Effector memory CD8-positive, alpha-beta T cell (primary cell): ENCODE results near the gene GRID1.
"Not testable (repeated sequence)": the region's sequence is repeated elsewhere in the genome, so short reads cannot be mapped to it uniquely, and the experiment has no call there.

ENCODE experiments used
- ATAC-seq: fragments of 150-1000 bp; cut with Tn5 transposase; replicated peaks from 2 replicates; pipeline ENCODE4 v1.10.0; 2021; ENCODE audit warnings: mild to moderate bottlenecking, moderate library complexity
- DNase-seq, 3 experiments: peaks; one replicate each; pipeline ENCODE4 v3.0.0; 2021
- H3K27ac Mint-ChIP-seq, 2 donors: one replicate each; pipeline ENCODE4 v1.8.0; 2022; ENCODE audit warnings: mild to moderate bottlenecking in 2 of 2, mixed read lengths in 2 of 2, moderate library complexity in 2 of 2
- H3K27me3 Mint-ChIP-seq, 2 donors: one replicate each; pipeline ENCODE4 v1.8.0; 2022; ENCODE audit warnings: mixed read lengths in 2 of 2
- H3K36me3 Mint-ChIP-seq: one replicate; pipeline ENCODE4 v1.8.0; 2022; ENCODE audit warnings: mild to moderate bottlenecking, moderate library complexity, mixed read lengths; ENCODE audit not compliant: insufficient read depth
- H3K4me1 Mint-ChIP-seq, 2 donors: one replicate each; pipeline ENCODE4 v1.8.0; 2022; ENCODE audit warnings: low read depth in 2 of 2, mixed read lengths in 2 of 2
- H3K4me3 Mint-ChIP-seq, 2 donors: one replicate each; pipeline ENCODE4 v1.8.0; 2022; ENCODE audit warnings: mild to moderate bottlenecking in 2 of 2, mixed read lengths in 2 of 2, moderate library complexity in 2 of 2
- H3K9me3 Mint-ChIP-seq, 2 donors: one replicate each; pipeline ENCODE4 v1.8.0; 2022; ENCODE audit warnings: mixed read lengths in 2 of 2

The GRID1 gene

GRCh38 chr10:85838660-85839059, 527.9 kb downstream of the GRID1 start:
- not testable (repeated sequence) for H3K36me3 Mint-ChIP-seq, DNase-seq, H3K27ac Mint-ChIP-seq, H3K27me3 Mint-ChIP-seq, H3K4me3 Mint-ChIP-seq, H3K4me1 Mint-ChIP-seq, ATAC-seq
- peaks cover 13 to 48% of the 10 kb centered on the region in 2 donors for H3K9me3 Mint-ChIP-seq

DNA sequence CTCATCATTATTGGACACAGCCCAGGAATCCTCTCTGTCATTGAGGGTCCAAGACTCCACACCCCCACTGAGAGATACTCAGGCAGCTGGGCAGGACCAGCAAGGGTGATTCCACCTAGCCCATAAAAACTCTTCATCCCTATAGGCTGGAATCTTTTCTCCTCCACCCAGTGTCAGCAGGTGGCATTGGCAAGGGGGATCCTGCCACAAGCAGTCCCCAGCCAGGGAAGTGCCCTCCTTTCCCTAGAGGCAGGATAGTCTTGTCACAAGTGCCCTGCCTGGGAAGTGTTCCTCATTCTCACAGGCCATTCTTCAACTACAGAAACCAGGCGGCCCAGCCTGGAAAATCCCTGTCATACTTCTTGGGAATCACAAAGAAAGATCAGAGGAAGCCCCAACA, 533.6 kb downstream of the GRID1 start:
- Mint-ChIP-seq H3K4me3 (no peak overlapping the region), H3K27ac (no peak overlapping the region), H3K9me3 (peaks cover 6 to 25% of the 10 kb centered on the region in 2 donors), H3K27me3 (peaks cover 0 to 9% of the 10 kb centered on the region in 2 donors), H3K4me1 (no peaks in the 10 kb centered on the region), H3K36me3 (peaks cover 2% of the 10 kb centered on the region)
- no peak for DNase-seq
- no peak for ATAC-seq

- peaks cover 9 to 21% of the 10 kb centered on the region in 2 donors for H3K27me3 Mint-ChIP-seq
- H3K36me3 Mint-ChIP-seq, result peaks cover 2% of the 10 kb centered on the region
- no peak overlapping the region for H3K4me3 Mint-ChIP-seq
- H3K27ac Mint-ChIP-seq, result no peak overlapping the region
- ATAC-seq (no peak), DNase-seq (no peak)
- H3K9me3 Mint-ChIP-seq, result peaks cover 2 to 24% of the 10 kb centered on the region in 2 donors
- no peaks in the 10 kb centered on the region for H3K4me1 Mint-ChIP-seq
These were observed 535.2 kb downstream of the GRID1 start for GRCh38 chr10:85831422-85831821.

- DNase-seq (no peak), ATAC-seq (no peak)
- H3K27ac Mint-ChIP-seq, result no peak overlapping the region
- no peak overlapping the region for H3K4me3 Mint-ChIP-seq
- no peaks in the 10 kb centered on the region for H3K36me3 Mint-ChIP-seq
- H3K27me3 Mint-ChIP-seq, result peaks cover 9 to 21% of the 10 kb centered on the region in 2 donors
- no peaks in the 10 kb centered on the region for H3K4me1 Mint-ChIP-seq
- H3K9me3 Mint-ChIP-seq, result peaks cover 3 to 11% of the 10 kb centered on the region in 2 donors
These were observed 540.2 kb downstream of the GRID1 start for GRCh38 chr10:85826377-85826776.

GRCh38 chr10:85811405-85811804, 555.2 kb downstream of the GRID1 start:
- ATAC-seq (no peak), DNase-seq (no peak)
- Mint-ChIP-seq H3K9me3 (peaks cover 10 to 23% of the 10 kb centered on the region in 2 donors), H3K27ac (no peak overlapping the region), H3K27me3 (no peaks in the 10 kb centered on the region), H3K4me3 (no peak overlapping the region), H3K4me1 (no peaks in the 10 kb centered on the region), H3K36me3 (no peaks in the 10 kb centered on the region)

- Mint-ChIP-seq H3K27me3 (no peaks in the 10 kb centered on the region), H3K9me3 (peaks cover 10 to 23% of the 10 kb centered on the region in 2 donors), H3K36me3 (no peaks in the 10 kb centered on the region), H3K27ac (no peak overlapping the region), H3K4me3 (no peak overlapping the region), H3K4me1 (no peaks in the 10 kb centered on the region)
- no peak for DNase-seq
- ATAC-seq, result no peak
These were observed 555.9 kb downstream of the GRID1 start for GRCh38 chr10:85810674-85811073.

- ATAC-seq (no peak), DNase-seq (no peak)
- Mint-ChIP-seq H3K27ac (no peak overlapping the region), H3K27me3 (peaks cover 20 to 26% of the 10 kb centered on the region in 2 donors), H3K4me1 (peaks cover 5% of the 10 kb centered on the region in 2 donors), H3K9me3 (peaks cover 0 to 1% of the 10 kb centered on the region in 2 donors), H3K4me3 (no peak overlapping the region), H3K36me3 (no peaks in the 10 kb centered on the region)
These were observed 571.1 kb downstream of the GRID1 start for GRCh38 chr10:85795460-85795859.

DNA sequence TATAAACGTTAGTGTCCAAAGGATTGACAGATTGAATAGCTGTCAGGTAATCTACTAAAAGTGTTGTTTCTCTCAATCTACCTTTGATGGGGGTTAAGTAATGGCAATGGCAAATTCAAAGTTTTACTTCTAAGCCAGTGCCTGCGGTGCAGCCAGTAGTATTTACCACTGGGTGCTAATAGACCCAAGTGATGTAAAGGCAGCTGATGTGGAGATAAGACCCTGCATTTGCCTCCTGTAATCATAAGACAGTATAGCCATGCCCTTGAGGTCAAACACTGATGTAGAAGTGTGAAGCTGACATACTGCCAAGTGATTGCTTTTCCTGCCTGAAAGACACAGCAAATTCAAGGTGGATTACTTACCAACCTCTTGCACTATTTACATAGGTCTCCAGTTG, 572.0 kb downstream of the GRID1 start:
- no peak for ATAC-seq
- H3K9me3 Mint-ChIP-seq, result peaks cover 0 to 1% of the 10 kb centered on the region in 2 donors
- H3K4me1 Mint-ChIP-seq, result peaks cover 5% of the 10 kb centered on the region in 2 donors
- H3K4me3 Mint-ChIP-seq, result no peak overlapping the region
- no peak overlapping the region for H3K27ac Mint-ChIP-seq
- no peak for DNase-seq
- H3K27me3 Mint-ChIP-seq, result peaks cover 18 to 30% of the 10 kb centered on the region in 2 donors
- H3K36me3 Mint-ChIP-seq, result no peaks in the 10 kb centered on the region

DNA sequence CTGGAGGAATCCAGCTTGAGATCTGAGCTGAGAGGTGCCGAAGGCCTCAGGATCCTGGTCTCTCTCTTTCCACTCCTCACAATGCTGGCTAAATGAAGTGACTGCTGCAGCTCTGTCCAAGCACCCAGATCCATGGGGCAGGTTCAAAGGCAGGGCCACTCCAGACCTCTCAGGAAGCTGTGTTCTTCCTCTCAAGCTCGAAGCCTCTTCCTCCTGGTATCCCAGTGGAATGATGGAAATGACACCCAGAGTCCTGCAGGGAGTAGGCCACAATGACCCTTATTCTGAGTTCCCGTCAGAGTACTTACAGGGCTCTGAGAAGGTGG, 574.1 kb downstream of the GRID1 start:
- H3K27me3 Mint-ChIP-seq, result peaks cover 7 to 28% of the 10 kb centered on the region in 2 donors

GRCh38 chr10:85791818-85792532, 574.6 kb downstream of the GRID1 start:
- Mint-ChIP-seq H3K4me1 (peaks cover 5% of the 10 kb centered on the region in 2 donors), H3K27me3 (peaks cover 7 to 30% of the 10 kb centered on the region in 2 donors), H3K27ac (no peak overlapping the region), H3K9me3 (no peaks in the 10 kb centered on the region), H3K4me3 (no peak overlapping the region), H3K36me3 (no peaks in the 10 kb centered on the region)
- ATAC-seq (no peak), DNase-seq (no peak)

More for the DNA sequence above, 574.1 kb downstream of the GRID1 start:
- DNase-seq (no peak), ATAC-seq (no peak)
- Mint-ChIP-seq H3K4me3 (no peak overlapping the region), H3K9me3 (no peaks in the 10 kb centered on the region), H3K27ac (no peak overlapping the region), H3K4me1 (peaks cover 5% of the 10 kb centered on the region in 2 donors), H3K36me3 (no peaks in the 10 kb centered on the region)

DNA sequence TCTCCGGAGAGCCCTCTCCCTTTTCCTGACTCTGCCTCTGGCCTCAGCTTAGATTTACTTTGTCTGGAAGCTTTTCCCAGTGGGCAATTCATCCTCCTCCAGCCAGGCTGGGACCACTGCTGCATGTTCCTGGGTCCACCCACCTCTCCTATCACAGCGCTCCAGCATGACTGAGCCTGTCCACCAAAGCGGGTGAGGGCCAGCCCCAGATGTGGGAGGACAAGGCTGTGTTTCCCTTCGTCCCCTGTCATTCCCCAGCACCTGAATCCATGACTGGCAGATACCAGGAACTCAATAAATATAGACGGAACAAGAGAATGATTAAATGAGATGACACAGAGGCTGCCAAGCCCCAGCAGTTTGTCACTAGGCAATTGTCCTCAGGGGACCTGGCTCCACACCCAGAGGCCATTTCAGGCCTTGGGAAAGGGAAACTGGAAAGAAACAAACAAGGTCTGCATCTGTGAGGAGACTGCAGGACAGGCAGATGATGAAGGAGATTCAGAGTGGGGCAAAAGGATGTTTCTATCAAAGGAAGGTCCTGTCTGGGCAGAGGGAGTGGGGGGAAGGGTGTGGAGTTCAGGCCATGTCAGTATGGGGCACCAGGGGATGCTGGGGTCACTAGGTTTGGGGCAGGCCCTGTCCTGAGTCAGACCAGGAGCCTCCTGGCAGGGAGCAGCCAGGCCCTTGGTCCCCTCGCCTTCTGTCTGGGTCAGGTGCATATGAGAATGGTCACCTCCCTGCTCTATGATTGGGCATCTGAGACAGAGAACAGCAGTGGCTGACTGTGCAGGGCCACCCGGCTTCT, 576.4 kb downstream of the GRID1 start:
- Mint-ChIP-seq H3K36me3 (no peaks in the 10 kb centered on the region), H3K9me3 (no peaks in the 10 kb centered on the region), H3K27me3 (peaks cover 0 to 22% of the 10 kb centered on the region in 2 donors), H3K4me3 (no peak overlapping the region), H3K4me1 (no peaks in the 10 kb centered on the region), H3K27ac (no peak overlapping the region)
- DNase-seq (no peak), ATAC-seq (no peak)

DNA sequence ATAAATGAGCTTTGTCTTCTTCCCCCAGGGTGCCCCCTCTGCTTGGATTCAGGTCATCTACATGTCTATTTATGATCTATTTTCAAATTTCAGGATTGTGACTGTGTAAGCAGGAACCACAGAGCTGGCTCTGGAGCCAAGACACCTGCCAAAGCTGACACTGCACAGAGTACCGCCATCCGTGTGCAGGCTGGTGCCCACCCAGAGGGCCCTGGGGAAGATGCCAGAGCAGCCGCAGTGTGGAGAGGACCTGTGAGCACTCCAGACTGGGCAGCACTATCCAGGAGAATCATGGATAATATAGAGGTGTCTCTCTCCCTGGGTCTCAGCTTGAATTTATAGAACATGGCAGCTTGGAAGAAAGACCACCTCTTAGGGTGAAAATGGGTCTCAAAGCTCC, 577.5 kb downstream of the GRID1 start:
- ATAC-seq, result no peak
- no peak overlapping the region for H3K27ac Mint-ChIP-seq

DNA sequence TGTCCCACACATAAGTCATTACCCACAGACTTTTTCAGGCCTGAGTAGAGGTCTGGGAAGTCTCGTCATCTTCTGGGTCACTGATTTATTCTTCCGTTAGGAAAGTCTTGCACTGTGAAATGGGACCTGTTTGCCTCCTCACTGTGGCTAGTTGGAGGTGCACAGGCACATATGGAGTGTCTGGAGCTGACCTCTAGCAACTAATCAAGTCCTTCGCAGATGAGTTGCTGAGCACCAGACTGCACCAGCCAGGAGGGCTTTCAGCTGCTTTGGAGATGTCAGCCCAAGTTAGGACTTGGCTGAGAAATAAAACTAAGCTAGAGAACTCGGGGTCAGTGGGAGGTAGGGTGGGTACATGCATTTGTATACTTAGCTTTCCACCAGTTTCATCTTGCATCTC, 578.0 kb downstream of the GRID1 start:
- DNase-seq (no peak), ATAC-seq (no peak)
- H3K27me3 Mint-ChIP-seq, result peaks cover 0 to 22% of the 10 kb centered on the region in 2 donors
- no peaks in the 10 kb centered on the region for H3K9me3 Mint-ChIP-seq
- H3K4me1 Mint-ChIP-seq, result no peaks in the 10 kb centered on the region
- no peak overlapping the region for H3K4me3 Mint-ChIP-seq
- no peaks in the 10 kb centered on the region for H3K36me3 Mint-ChIP-seq
- no peak overlapping the region for H3K27ac Mint-ChIP-seq

More for the DNA sequence above, 577.5 kb downstream of the GRID1 start:
- Mint-ChIP-seq H3K4me3 (no peak overlapping the region), H3K4me1 (no peaks in the 10 kb centered on the region), H3K9me3 (no peaks in the 10 kb centered on the region), H3K27me3 (peaks cover 0 to 22% of the 10 kb centered on the region in 2 donors), H3K36me3 (no peaks in the 10 kb centered on the region)
- DNase-seq, result no peak

GRCh38 chr10:85787881-85788280, 578.7 kb downstream of the GRID1 start:
- Mint-ChIP-seq H3K27ac (no peak overlapping the region), H3K9me3 (no peaks in the 10 kb centered on the region), H3K36me3 (no peaks in the 10 kb centered on the region), H3K4me3 (no peak overlapping the region), H3K27me3 (peaks cover 0 to 22% of the 10 kb centered on the region in 2 donors), H3K4me1 (no peaks in the 10 kb centered on the region)
- DNase-seq (no peak), ATAC-seq (no peak)
